B cell (primary cell): ENCODE measurements around the gene PHF23. TPM values are rescaled to one million over a fixed set of nuclear protein-coding genes. Genes with fewer than 3 reads are reported as not detected.

Experiments used
- ATAC-seq: fragments of 200-7000 bp; cut with Tn5 transposase; one replicate; pipeline ENCODE4 v1.10.0; 2021; ENCODE audit warnings: low read depth, mild to moderate bottlenecking, moderate number of reproducible peaks, moderate library complexity
- CTCF ChIA-PET: fragments of 350-600 bp; sonication (Branson Sonifier 250); formaldehyde crosslinking; loops from one replicate; lab custom pipeline; 2021; ENCODE audit warnings: antibody characterized with exemption, inconsistent platforms; lab: Charles Lee
- POLR2A ChIA-PET: fragments of 350-600 bp; sonication (Branson Sonifier 250); formaldehyde crosslinking; loops from one replicate; lab custom pipeline; 2021; ENCODE audit warnings: antibody characterized with exemption; lab: Charles Lee
- DNase-seq: peaks from one replicate; pipeline ENCODE4 v3.0.0; 2013
- H2AFZ ChIP-seq: 2 replicates; pipeline ENCODE4 v1.6.1; 2012; ENCODE audit warnings: mild to moderate bottlenecking, low read depth, low read length; ENCODE audit not compliant: insufficient read depth, poor library complexity, severe bottlenecking
- H3K27ac ChIP-seq, 2 donors: 1 replicate in 1 of 2; 2 replicates in 1 of 2; pipeline ENCODE4 v1.5.1; 2012 to 2013; ENCODE audit warnings: low read length in 2 of 2, mild to moderate bottlenecking in 2 of 2, moderate library complexity in 1 of 2
- H3K27me3 ChIP-seq, 4 experiments: fragments of 200-600 bp in 1 of 4; sonication (generic) in 1 of 4; replicated peaks in 1 of 4; 1 replicate in 2 of 4; 2 replicates in 2 of 4; pipeline versions ENCODE4 v1.6.1 to v1.7.0; 2013 to 2016; ENCODE audit warnings: low read length in 3 of 4, mild to moderate bottlenecking in 2 of 4, mixed read lengths in 1 of 4, moderate library complexity in 1 of 4; ENCODE audit not compliant: insufficient read depth in 4 of 4, control insufficient read depth in 3 of 4; ENCODE audit errors: control extremely low read depth in 1 of 4
- H3K36me3 ChIP-seq, 2 experiments: replicated peaks in 1 of 2; 1 replicate in 1 of 2; 2 replicates in 1 of 2; pipeline versions ENCODE4 v1.6.1 to v1.7.1; 2013; ENCODE audit warnings: low read length in 1 of 2; ENCODE audit not compliant: insufficient read depth in 2 of 2, control insufficient read depth in 1 of 2; ENCODE audit errors: control extremely low read depth in 1 of 2, extremely low read depth in 1 of 2
- H3K4me1 ChIP-seq, 2 donors: fragments of 200-600 bp in 1 of 2; sonication (generic) in 1 of 2; 1 replicate in 1 of 2; 2 replicates in 1 of 2; pipeline versions ENCODE4 v1.5.1 to v1.6.1; 2013 to 2017; ENCODE audit warnings: low read length in 2 of 2; ENCODE audit not compliant: control insufficient read depth in 2 of 2, insufficient read depth in 2 of 2
- H3K4me2 ChIP-seq: replicated peaks from 2 replicates; pipeline ENCODE3; 2012; ENCODE audit warnings: mild to moderate bottlenecking, low read depth, low read length; ENCODE audit not compliant: poor library complexity, severe bottlenecking
- H3K4me3 ChIP-seq, 5 experiments: fragments of 200-600 bp in 1 of 5; sonication (generic) in 1 of 5; 1 replicate in 3 of 5; 2 replicates in 2 of 5; pipeline versions ENCODE4 v1.5.1 to v1.7.0; 2011 to 2016; ENCODE audit warnings: low read length in 4 of 5, mild to moderate bottlenecking in 4 of 5, low read depth in 2 of 5, control low read depth in 1 of 5, moderate library complexity in 1 of 5; ENCODE audit not compliant: insufficient read depth in 1 of 5; ENCODE audit errors: control extremely low read depth in 1 of 5, extremely low read depth in 1 of 5
- H3K79me2 ChIP-seq: fragments of 200-600 bp; sonication (generic); one replicate; pipeline ENCODE4 v1.6.0; 2016; ENCODE audit warnings: low read length; ENCODE audit not compliant: control insufficient read depth, insufficient read depth
- H3K9ac ChIP-seq: fragments of 200-600 bp; sonication (generic); 2 replicates; pipeline ENCODE4 v1.6.1; 2017; ENCODE audit warnings: mild to moderate bottlenecking, low read length, moderate library complexity
- H3K9me3 ChIP-seq, 3 donors: one replicate each; pipeline versions ENCODE4 v1.6.1 to v1.7.1; 2013; ENCODE audit warnings: low read length in 2 of 3; ENCODE audit not compliant: control insufficient read depth in 2 of 3, insufficient read depth in 1 of 3; ENCODE audit errors: control extremely low read depth in 1 of 3
- H4K20me1 ChIP-seq: 2 replicates; pipeline ENCODE4 v1.6.0; 2012; ENCODE audit warnings: mild to moderate bottlenecking, low read length; ENCODE audit not compliant: insufficient read depth, control insufficient read depth, poor library complexity, severe bottlenecking
- H3K27ac Mint-ChIP-seq: one replicate; pipeline ENCODE4 v1.8.0; 2021; ENCODE audit warnings: mixed read lengths
- H3K27me3 Mint-ChIP-seq: one replicate; pipeline ENCODE4 v1.8.0; 2021; ENCODE audit warnings: mixed read lengths
- H3K4me1 Mint-ChIP-seq: one replicate; pipeline ENCODE4 v1.8.0; 2021; ENCODE audit warnings: mixed read lengths
- H3K4me3 Mint-ChIP-seq: one replicate; pipeline ENCODE4 v1.8.0; 2021; ENCODE audit warnings: mixed read lengths
- H3K9me3 Mint-ChIP-seq: one replicate; pipeline ENCODE4 v1.8.0; 2022; ENCODE audit warnings: mixed read lengths; ENCODE audit not compliant: insufficient read depth
- EZH2 ChIP-seq: IDR thresholded peaks from 2 replicates; pipeline ENCODE4 v1.6.1; 2012; ENCODE audit warnings: borderline replicate concordance, low read depth, mild to moderate bottlenecking, moderate library complexity, low read length; ENCODE audit not compliant: insufficient read depth, poor library complexity, severe bottlenecking
- WGBS: methylation state at CpG from one replicate; pipeline ENCODE4 v1.1.5; 2013; ENCODE audit warnings: missing lambda C conversion rate; ENCODE audit not compliant: insufficient coverage; 5-methylcytosine and 5-hydroxymethylcytosine counted together
- intact Hi-C: fragments of 100-400 bp; cut with micrococcal nuclease; formaldehyde crosslinking; loops from one replicate; pipeline ENCODE4 v1.10.0; 2022
- polyA plus RNA-seq: library from polyadenylated mRNA; depleted of rRNA; stranded (reverse); fragments of >200 nt; gene quantifications from 2 replicates; pipeline ENCODE4 v1.2.3, GENCODE V29; 2012
- total RNA-seq, 2 donors: library from RNA; stranded (reverse); fragments of 120-200 nt in 1 of 2; gene quantifications; 1 replicate in 1 of 2; 2 replicates in 1 of 2; pipeline versions ENCODE4 v1.2.3 to v1.2.4, GENCODE V29; 2013 to 2022
- TF ChIP-seq, protein P1 (sequence below): fragments of 200-600 bp; IDR thresholded peaks from one replicate; pipeline ENCODE4 v1.8.0; 2022; ENCODE audit warnings: antibody characterized with exemption, mild to moderate bottlenecking

PHF23 gene
- total and polyA plus RNA-seq, 2 donors (not counting 1 experiment from before 2014, with no cell fraction given): 17.6 to 42.3 TPM

GRCh38 chr17:7252176-7253043 lies 13.2 kb upstream of the PHF23 start, which contains the start of gene ELP5:
ELP5 (plus strand) TSS chr17:7252215; CDS start chr17:7252551, 336 bp downstream.
- H3K4me1 Mint-ChIP-seq: peaks cover 44% of the 10 kb centered on the region
- Histone ChIP-seq H3K4me2 (peak within 1 kb of the TSS; percentile 99), H4K20me1 (peaks cover 11% of the 10 kb centered on the region), H3K79me2 (peaks cover 52% of the 10 kb centered on the region), H3K4me3 (peak within 1 kb of the TSS; percentile 69 to 90 (median 78)), H3K9ac (peak within 1 kb of the TSS; percentile 94), H3K4me1 (peaks cover 30 to 33% of the 10 kb centered on the region in 2 donors), H3K36me3 (peaks cover 6 to 33% of the 10 kb centered on the region in 2 experiments), H2AFZ (peak within 1 kb of the TSS; percentile 86), H3K27ac (peak within 1 kb of the TSS; percentile 98 to 100), H3K9me3 (no peaks in the 10 kb centered on the region), H3K27me3 (no peaks in the 10 kb centered on the region)
- DNase-seq: peak; percentile 100
- intact Hi-C loops: loop anchor here (1.0 to 5.0 kb wide), 10 partner anchors 38 to 605 kb away; partner anchors contain the start of genes CYB5D1, EIF5A, NAA38 and NEURL4
- ATAC-seq: peak; percentile 64
- POLR2A ChIA-PET: interaction anchor here (0.8 to 3.6 kb wide), 5 partner anchors 10 to 375 kb away, joined by 3 to 26 read pairs (median 7); partner anchors contain the start of genes ACADVL, DLG4, GABARAP and NEURL4
- TF ChIP-seq EZH2: no peak
- TF ChIP-seq, protein P1, sequence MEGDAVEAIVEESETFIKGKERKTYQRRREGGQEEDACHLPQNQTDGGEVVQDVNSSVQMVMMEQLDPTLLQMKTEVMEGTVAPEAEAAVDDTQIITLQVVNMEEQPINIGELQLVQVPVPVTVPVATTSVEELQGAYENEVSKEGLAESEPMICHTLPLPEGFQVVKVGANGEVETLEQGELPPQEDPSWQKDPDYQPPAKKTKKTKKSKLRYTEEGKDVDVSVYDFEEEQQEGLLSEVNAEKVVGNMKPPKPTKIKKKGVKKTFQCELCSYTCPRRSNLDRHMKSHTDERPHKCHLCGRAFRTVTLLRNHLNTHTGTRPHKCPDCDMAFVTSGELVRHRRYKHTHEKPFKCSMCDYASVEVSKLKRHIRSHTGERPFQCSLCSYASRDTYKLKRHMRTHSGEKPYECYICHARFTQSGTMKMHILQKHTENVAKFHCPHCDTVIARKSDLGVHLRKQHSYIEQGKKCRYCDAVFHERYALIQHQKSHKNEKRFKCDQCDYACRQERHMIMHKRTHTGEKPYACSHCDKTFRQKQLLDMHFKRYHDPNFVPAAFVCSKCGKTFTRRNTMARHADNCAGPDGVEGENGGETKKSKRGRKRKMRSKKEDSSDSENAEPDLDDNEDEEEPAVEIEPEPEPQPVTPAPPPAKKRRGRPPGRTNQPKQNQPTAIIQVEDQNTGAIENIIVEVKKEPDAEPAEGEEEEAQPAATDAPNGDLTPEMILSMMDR: no peak
- H3K27me3 Mint-ChIP-seq: no peaks in the 10 kb centered on the region
- WGBS: under 1% methylated on average over 47 of the region's 55 CpGs
- H3K4me3 Mint-ChIP-seq: peak within 1 kb of the TSS; percentile 98
- CTCF ChIA-PET: interaction anchor here (0.8 to 1.6 kb wide), 3 partner anchors 11 to 44 kb away, joined by 3 to 6 read pairs (median 3); partner anchors contain the start of gene PHF23
- peak within 1 kb of the TSS; percentile 100 for H3K27ac Mint-ChIP-seq
- no peaks in the 10 kb centered on the region for H3K9me3 Mint-ChIP-seq
